ENCODE measurements around the gene KCNT1.

Gene KCNT1

GRCh38 chr9:135744333-135745070 is 42.5 kb downstream of the KCNT1 start:
- in situ Hi-C loops (cut with MboI; ENCODE audit: low sequenced_read_pairs) = no loop called here

DNA sequence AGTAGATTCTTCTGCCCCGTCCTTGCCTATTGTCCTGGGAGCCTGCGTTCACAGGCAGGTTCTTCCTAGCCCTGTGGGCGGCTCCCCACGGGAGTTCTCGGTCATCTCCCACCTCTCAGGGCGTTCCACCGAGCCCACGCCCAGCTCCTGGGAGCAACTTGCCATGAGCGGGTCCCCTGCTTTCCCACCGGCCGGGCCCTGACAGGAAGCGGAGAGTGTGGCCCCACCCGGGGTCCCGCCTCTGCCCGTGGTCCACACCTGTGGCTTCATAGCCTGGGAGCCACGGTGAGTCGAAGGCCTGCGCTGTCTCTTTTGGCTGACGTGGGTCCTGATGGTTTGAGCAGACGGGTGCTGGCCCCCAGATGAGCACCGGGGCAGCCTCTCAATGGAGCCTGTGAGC is 43.2 kb downstream of the KCNT1 start:
- in situ Hi-C loops (cut with MboI; ENCODE audit: low sequenced_read_pairs) = no loop called here

- in situ Hi-C loops (cut with MboI; ENCODE audit: low sequenced_read_pairs) = no loop called here
Measured at GRCh38 chr9:135745686-135746324, 43.8 kb downstream of the KCNT1 start.

DNA sequence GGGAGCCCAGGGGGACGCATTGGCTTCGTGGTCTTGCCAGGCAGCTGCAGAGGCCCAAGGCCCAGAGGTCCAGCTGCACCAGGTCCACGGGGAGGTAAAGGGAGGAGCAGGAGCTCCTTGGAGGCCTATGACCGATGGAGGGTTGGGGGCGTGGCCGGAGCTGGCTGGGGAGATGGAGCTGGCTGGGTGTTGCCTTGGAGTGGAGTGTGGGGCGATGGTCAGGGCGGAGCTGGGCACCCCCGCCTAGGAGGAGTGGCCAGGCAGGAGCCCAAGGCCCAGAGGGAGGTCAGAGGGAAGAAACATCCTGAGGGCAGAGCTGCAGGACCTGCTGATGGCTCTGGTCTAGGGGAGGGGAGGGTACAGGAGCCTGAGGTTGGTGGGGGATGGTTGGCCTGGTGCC is 44.6 kb downstream of the KCNT1 start:
- in situ Hi-C loops (cut with MboI; ENCODE audit: low sequenced_read_pairs) = no loop called here

DNA sequence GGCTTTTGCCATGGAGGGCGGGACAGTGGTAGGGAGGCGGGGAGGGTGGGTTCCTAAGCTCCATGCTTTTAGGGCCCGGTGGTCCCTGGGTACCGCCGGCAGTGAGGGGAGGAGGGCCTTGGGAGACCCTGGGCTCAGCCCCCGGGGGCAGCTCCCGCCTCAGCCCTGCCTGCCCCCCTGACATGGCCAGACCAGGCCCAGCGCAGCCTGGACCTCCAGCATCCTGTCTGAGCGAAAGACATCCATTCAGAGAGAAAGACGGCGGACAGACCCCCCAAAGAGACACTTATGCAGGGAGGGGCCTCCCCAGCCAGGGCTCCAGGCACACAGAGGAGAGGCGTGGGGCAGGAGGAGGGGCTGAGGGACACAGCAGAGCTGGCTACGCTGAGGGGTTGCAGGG is 45.3 kb downstream of the KCNT1 start:
- in situ Hi-C loops (cut with MboI; ENCODE audit: low sequenced_read_pairs) = no loop called here

DNA sequence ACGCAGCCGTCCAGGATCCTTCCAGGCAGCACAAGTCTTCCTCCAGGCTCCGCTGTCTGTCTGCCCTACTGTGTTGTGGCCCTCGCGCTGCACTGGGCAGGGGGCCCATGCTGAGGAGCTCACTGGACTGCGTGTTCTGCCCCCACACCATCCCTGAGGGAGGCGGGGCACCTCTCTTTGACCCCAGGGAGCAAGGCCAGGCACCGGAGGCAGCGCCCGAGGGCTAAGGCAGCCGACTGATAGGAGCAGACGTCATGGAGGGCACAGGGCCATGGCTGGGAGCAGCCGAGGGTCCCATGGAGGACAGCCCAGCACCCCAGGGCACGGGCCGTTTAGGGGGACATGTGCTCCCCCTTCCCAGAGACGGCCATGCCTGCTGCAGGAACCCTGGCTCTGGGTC is 46.7 kb downstream of the KCNT1 start:
- in situ Hi-C loops (cut with MboI; ENCODE audit: low sequenced_read_pairs) = no loop called here

DNA sequence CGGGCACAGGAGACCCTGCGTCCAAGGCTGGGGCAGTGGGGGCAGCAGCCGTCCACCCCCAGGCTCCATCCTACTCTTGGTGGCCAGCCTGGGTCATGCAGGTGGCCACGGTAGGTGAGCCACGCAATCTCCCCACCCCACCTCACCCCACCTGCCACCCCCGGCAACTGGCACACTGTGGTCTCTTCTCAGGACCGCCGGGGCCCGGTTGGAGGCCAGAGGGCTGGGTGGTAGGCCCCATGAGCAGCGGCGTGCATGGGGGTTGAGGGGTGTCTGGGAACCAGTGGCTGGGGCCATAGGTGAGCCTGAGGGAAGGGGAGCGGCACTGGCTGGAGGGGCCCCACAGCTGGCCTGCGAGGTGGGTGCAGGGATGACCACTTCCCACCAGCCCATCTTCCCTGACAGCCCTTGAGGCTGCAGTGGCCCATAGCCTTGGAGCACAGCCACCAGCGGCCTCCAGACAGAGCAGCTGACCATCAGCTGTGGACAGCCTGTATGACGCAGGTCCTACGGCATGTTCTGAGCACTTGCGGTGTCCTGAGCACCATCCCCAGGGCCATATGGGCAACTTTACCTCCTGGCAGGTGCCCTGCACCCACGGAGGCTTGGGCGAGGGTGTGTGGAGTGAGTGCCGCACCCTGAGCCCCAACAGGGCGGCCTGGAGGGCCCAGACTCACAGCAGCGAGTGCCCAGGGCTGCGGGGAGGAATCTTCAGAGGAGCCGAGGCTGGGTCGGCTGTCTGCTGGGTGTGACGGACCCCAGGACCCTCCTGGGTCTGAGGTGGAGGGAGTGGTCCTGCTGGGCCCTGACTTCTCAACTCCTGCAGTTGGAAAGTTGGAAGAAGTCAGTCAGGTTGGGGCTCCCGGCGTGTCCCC is 47.4 kb downstream of the KCNT1 start:
- in situ Hi-C loops (cut with MboI; ENCODE audit: low sequenced_read_pairs) = no loop called here

DNA sequence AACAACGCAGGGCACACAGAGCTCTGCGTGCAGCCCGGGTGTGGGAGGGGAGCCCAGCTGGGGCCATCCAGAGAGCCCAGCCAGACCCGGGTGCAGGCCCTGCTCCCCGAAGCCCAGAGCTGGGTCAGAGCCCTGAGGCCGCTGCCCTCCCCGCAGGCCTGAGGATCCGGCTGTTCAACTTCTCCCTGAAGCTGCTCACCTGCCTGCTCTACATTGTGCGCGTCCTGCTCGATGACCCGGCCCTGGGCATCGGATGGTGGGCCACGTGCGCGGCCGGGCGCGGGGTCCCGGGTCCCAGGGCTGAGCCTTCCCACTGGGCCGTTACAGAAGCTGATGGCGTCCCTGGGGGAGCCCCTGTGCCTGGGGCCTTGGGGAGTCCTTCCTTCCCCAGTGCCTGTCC is 48.8 kb downstream of the KCNT1 start:
- in situ Hi-C loops (cut with MboI; ENCODE audit: low sequenced_read_pairs) = no loop called here

DNA sequence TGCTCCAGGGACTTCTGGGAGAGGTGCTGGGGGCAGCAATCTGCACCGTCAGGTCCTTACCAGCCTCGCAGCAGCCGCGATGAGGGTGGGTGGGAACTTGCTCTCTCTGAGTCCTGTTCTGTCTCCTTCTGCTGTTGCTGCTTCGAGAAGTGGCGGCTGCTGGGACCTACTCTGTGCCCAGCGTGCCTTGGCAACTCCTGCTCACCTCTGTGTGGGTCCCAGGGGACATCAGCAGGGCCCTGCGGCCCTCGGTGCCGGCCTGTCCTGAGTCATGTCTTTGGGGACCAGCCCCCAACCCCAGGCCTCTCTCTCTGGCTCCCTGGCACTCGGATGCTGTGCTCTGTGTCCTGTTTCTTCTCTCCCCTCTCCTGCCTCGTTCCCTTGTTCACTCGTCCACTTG is 49.5 kb downstream of the KCNT1 start:
- in situ Hi-C loops (cut with MboI; ENCODE audit: low sequenced_read_pairs) = no loop called here

- in situ Hi-C loops (cut with MboI; ENCODE audit: low sequenced_read_pairs) = no loop called here
Measured at GRCh38 chr9:135752281-135753204, 50.6 kb downstream of the KCNT1 start.

- in situ Hi-C loops (cut with MboI; ENCODE audit: low sequenced_read_pairs) = no loop called here
Measured at GRCh38 chr9:135753391-135754105, 51.6 kb downstream of the KCNT1 start.

GRCh38 chr9:135756576-135756975 is 54.6 kb downstream of the KCNT1 start:
- in situ Hi-C loops (cut with MboI; ENCODE audit: low sequenced_read_pairs) = no loop called here

DNA sequence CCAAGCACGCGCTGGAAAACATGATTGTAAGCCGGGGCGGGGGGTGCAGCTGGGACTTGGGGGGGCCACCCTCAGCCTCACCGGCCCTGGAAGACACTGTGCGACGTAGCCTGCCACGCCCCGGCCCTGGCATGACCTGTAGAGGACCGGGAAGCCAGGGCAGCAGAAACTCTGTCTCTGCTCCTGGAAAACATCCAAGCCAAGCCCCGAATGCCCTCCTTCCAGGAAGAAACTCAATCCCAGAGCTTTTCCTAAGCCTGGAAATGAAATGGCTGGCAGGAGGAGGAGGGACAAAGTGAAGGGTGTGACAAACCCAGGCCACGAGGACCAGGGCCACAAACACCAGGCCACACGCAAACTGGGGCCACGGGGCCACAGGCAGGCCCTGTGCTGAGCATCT is 55.4 kb downstream of the KCNT1 start:
- in situ Hi-C loops (cut with MboI; ENCODE audit: low sequenced_read_pairs) = no loop called here

DNA sequence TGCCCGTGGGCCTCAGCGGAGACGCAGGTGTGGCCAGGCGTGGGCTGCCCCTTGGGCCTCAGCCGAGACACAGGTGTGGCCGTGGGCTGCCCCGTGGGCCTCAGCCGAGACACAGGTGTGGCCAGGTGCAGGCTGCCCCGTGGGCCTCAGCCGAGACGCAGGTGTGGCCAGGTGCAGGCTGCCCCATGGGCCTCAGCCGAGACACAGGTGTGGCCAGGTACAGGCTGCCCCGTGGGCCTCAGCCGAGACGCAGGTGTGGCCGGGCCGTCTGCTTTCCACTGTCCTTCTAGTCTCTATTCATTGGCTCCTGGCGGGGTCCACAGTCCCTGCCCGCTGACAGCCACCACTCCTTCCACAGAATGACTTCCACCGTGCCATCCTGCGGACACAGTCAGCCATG is 56.1 kb downstream of the KCNT1 start:
- in situ Hi-C loops (cut with MboI; ENCODE audit: low sequenced_read_pairs) = no loop called here

DNA sequence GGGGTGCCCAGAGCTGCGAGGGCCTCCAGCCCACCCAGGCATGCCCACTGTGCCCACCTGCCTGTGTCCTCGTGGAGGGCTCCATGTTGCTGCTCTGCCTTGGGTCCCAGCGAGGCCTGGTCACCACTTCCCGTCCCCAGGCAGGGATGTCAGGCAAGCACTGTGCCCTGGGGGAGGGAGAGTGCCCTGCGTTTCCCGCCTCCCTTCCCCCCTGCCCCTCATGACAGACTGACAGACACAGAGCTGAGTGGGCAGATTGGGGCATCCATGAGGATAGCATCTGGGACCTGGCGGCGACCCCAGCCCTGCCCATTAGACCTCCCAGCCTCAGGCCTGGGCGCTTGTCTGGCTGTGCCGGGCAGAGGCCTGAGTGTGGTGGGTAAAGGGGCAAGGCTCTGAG is 56.9 kb downstream of the KCNT1 start:
- in situ Hi-C loops (cut with MboI; ENCODE audit: low sequenced_read_pairs) = no loop called here

DNA sequence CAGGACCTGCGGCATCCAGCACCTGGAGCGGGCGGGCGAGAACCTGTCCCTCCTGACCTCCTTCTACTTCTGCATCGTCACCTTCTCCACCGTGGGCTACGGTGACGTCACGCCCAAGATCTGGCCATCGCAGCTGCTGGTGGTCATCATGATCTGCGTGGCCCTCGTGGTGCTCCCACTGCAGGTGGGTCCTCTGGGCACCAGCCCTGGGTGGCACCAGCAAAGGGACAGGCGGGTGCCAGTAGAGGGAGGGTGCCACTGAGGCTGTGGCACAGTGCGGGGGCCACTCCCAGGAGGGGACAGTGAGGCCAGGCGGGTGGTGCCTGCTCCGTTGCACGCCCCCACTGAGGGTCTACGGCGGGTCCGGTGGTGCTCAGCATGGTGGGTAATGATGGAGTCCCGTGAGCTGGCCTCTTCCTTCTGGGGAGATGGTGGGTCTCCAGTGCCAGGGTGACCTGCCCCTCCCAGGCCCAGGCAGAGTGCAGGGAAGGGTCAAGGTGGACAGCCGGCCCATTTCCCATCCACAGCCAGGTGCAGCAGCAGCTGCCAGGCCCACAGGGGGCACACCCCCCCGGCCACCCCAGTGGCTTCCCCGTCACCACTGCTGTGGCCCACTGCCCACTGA is 57.8 kb downstream of the KCNT1 start:
- in situ Hi-C loops (cut with MboI; ENCODE audit: low sequenced_read_pairs) = no loop called here

- in situ Hi-C loops (cut with MboI; ENCODE audit: low sequenced_read_pairs) = no loop called here
Measured at GRCh38 chr9:135760465-135760864, 58.5 kb downstream of the KCNT1 start.

DNA sequence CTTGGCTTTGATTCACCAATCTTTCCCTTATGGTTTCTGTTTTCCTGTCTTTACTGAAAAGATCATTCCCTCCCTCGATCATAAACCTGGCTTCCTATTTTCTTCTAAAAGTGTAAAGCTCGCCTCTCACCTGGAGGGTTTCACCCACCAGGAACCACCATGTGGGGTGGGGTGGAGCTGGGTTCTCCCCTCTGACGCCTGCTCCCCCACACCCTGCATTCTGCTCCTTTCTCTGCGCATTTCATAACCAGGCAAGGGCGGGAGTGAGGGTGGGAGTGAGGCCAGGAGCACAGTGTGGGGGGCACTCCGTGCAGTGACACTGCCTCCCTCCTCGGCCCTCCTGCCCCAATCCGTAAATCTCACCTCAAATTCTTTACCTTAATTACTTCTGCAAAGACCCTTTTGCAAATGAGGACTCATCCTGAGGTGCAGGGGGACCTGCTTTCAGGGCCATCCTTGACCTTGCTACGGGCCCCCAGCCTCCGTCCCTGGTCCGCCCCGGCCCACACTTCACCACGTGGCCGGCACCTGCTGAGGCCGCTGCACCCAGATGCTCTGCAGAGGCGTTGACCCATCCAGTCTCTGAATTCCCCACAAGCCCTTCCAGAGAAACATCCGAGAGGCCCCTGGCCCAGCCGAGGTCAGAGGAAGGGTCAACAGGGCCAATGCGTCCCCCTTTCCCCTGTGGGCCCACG is 59.3 kb downstream of the KCNT1 start:
- in situ Hi-C loops (cut with MboI; ENCODE audit: low sequenced_read_pairs) = no loop called here

GRCh38 chr9:135761845-135762168 is 59.8 kb downstream of the KCNT1 start:
- in situ Hi-C loops (cut with MboI; ENCODE audit: low sequenced_read_pairs) = no loop called here
